ENCODE results near the gene ACSF3.
"Not testable (repeated sequence)": the region's sequence is repeated elsewhere in the genome, so short reads cannot be mapped to it uniquely, and the experiment has no call there.

Gene ACSF3

GRCh38 chr16:89175280-89176146 is 81.9 kb downstream of the ACSF3 start:
- no peak for DNase-seq (ENCODE audit: low read depth)

- DNase-seq (ENCODE audit: low read depth) = no peak
Measured at GRCh38 chr16:89176147-89176690, 82.6 kb downstream of the ACSF3 start.

- DNase-seq (ENCODE audit: low read depth) = no peak
Measured at GRCh38 chr16:89176717-89177116, 83.1 kb downstream of the ACSF3 start.

GRCh38 chr16:89177501-89177900 is 83.8 kb downstream of the ACSF3 start:
- no peak for DNase-seq (ENCODE audit: low read depth)

- DNase-seq (ENCODE audit: low read depth) = no peak
Measured at GRCh38 chr16:89178453-89179147, 84.9 kb downstream of the ACSF3 start.

GRCh38 chr16:89179148-89179484 is 85.5 kb downstream of the ACSF3 start:
- DNase-seq (ENCODE audit: low read depth) = no peak

GRCh38 chr16:89179656-89180315 is 86.1 kb downstream of the ACSF3 start:
- DNase-seq (ENCODE audit: low read depth) = no peak

GRCh38 chr16:89183463-89183862 is 89.8 kb downstream of the ACSF3 start:
- no peak for DNase-seq (ENCODE audit: low read depth)

- DNase-seq (ENCODE audit: low read depth) = no peak
Measured at GRCh38 chr16:89183975-89184676, 90.5 kb downstream of the ACSF3 start.

- no peak for DNase-seq (ENCODE audit: low read depth)
Measured at GRCh38 chr16:89184677-89184932, 91.0 kb downstream of the ACSF3 start.

GRCh38 chr16:89184933-89185794 is 91.5 kb downstream of the ACSF3 start:
- no peak for DNase-seq (ENCODE audit: low read depth)

- DNase-seq (ENCODE audit: low read depth) = not testable (repeated sequence)
Measured at GRCh38 chr16:89185887-89186592, 92.4 kb downstream of the ACSF3 start.

GRCh38 chr16:89186593-89187031 is 93.0 kb downstream of the ACSF3 start:
- DNase-seq (ENCODE audit: low read depth) = not testable (repeated sequence)

- DNase-seq (ENCODE audit: low read depth) = no peak
Measured at GRCh38 chr16:89187032-89187769, 93.5 kb downstream of the ACSF3 start.

GRCh38 chr16:89187770-89188392 is 94.2 kb downstream of the ACSF3 start:
- DNase-seq (ENCODE audit: low read depth) = no peak

GRCh38 chr16:89188471-89189357 is 95.1 kb downstream of the ACSF3 start:
- DNase-seq (ENCODE audit: low read depth) = not testable (repeated sequence)

- no peak for DNase-seq (ENCODE audit: low read depth)
Measured at GRCh38 chr16:89189358-89190025, 95.8 kb downstream of the ACSF3 start.
